SK-N-SH (cell line): ENCODE data around the gene TMX2. TPM values are rescaled to one million over a fixed set of nuclear protein-coding genes. Genes with fewer than 3 reads are reported as not detected.

Experiments used
- CTCF ChIA-PET: fragments of 300-600, 350-600 bp; formaldehyde crosslinking; extraction: SDS; loops from one replicate; lab custom pipeline; 2021; lab: Yijun Ruan, JAX
- POLR2A ChIA-PET: fragments of 350-600 bp; sonication (Branson Sonifier 250); formaldehyde crosslinking; extraction: SDS; loops from one replicate; lab custom pipeline; 2020; ENCODE audit warnings: antibody characterized with exemption, inconsistent platforms; lab: Yijun Ruan, JAX
- DNase-seq: peaks from one replicate; pipeline ENCODE4 v3.0.0; 2012
- H2AFZ ChIP-seq: fragments of 200-600 bp; sonication (generic); 2 replicates; pipeline ENCODE4 v1.8.1; 2016; ENCODE audit warnings: antibody characterized with exemption, mild to moderate bottlenecking, low read depth
- H3F3A ChIP-seq: fragments of 200-600 bp; sonication (generic); replicated peaks from 2 replicates; pipeline ENCODE3; 2016; ENCODE audit warnings: antibody characterized with exemption, mild to moderate bottlenecking; ENCODE audit not compliant: insufficient read depth
- H3K27ac ChIP-seq, 2 experiments: fragments of 200-500 bp in 1 of 2; fragments of 200-600 bp in 1 of 2; sonication (Bioruptor generic) in 1 of 2; sonication (generic), shearing (Covaris generic) in 1 of 2; 2 replicates each; pipeline versions ENCODE4 v1.5.1 to v1.6.1; 2014 to 2016; ENCODE audit warnings: low read depth in 2 of 2, inconsistent platforms in 1 of 2, low read length in 1 of 2, mild to moderate bottlenecking in 1 of 2, mixed read lengths in 1 of 2
- H3K27me3 ChIP-seq: fragments of 200-600 bp; sonication (generic), shearing (Covaris generic); 2 replicates; pipeline ENCODE4 v1.6.1; 2016; ENCODE audit warnings: mixed run types; ENCODE audit not compliant: insufficient read depth
- H3K36me3 ChIP-seq, 2 experiments: fragments of 200-500 bp in 1 of 2; fragments of 200-600 bp in 1 of 2; sonication (Bioruptor generic) in 1 of 2; sonication (generic) in 1 of 2; replicated peaks in 1 of 2; 2 replicates each; pipeline versions ENCODE3 to v1.5.1; 2014 to 2016; ENCODE audit warnings: low read length in 1 of 2, mild to moderate bottlenecking in 1 of 2; ENCODE audit not compliant: insufficient read depth in 2 of 2, control insufficient read depth in 1 of 2
- H3K4me1 ChIP-seq, 2 experiments: fragments of 200-500 bp in 1 of 2; fragments of 200-600 bp in 1 of 2; sonication (Bioruptor generic) in 1 of 2; sonication (generic), shearing (Covaris generic) in 1 of 2; 2 replicates each; pipeline versions ENCODE4 v1.5.1 to v1.6.1; 2014 to 2016; ENCODE audit warnings: low read depth in 1 of 2, low read length in 1 of 2, mixed run types in 1 of 2; ENCODE audit not compliant: insufficient read depth in 2 of 2, control insufficient read depth in 1 of 2
- H3K4me2 ChIP-seq: fragments of 200-600 bp; sonication (generic), shearing (Covaris generic); 2 replicates; pipeline ENCODE4 v1.6.1; 2017; ENCODE audit warnings: mixed run types
- H3K4me3 ChIP-seq, 2 experiments: fragments of 200-500 bp in 1 of 2; fragments of 200-600 bp in 1 of 2; sonication (Bioruptor generic) in 1 of 2; sonication (generic), shearing (Covaris generic) in 1 of 2; 2 replicates each; pipeline versions ENCODE4 v1.5.1 to v1.8.1; 2014 to 2016; ENCODE audit warnings: low read depth in 2 of 2, inconsistent platforms in 1 of 2, low read length in 1 of 2, mild to moderate bottlenecking in 1 of 2, mixed read lengths in 1 of 2, moderate library complexity in 1 of 2
- H3K79me2 ChIP-seq: fragments of 200-600 bp; sonication (generic); 2 replicates; pipeline ENCODE4 v1.8.1; 2017; ENCODE audit warnings: mild to moderate bottlenecking; ENCODE audit not compliant: insufficient read depth
- H3K9ac ChIP-seq: fragments of 200-600 bp; sonication (generic); 2 replicates; pipeline ENCODE4 v1.6.1; 2017; ENCODE audit warnings: mixed run types
- H3K9me2 ChIP-seq: fragments of 200-600 bp; sonication (generic); 2 replicates; pipeline ENCODE4 v1.6.1; 2017; ENCODE audit warnings: mixed run types
- H3K9me3 ChIP-seq: fragments of 200-600 bp; sonication (generic); 2 replicates; pipeline ENCODE4 v1.6.1; 2017; ENCODE audit warnings: mixed run types, mild to moderate bottlenecking, moderate library complexity
- H4K20me1 ChIP-seq: fragments of 200-600 bp; sonication (generic); 2 replicates; pipeline ENCODE4 v1.6.1; 2017; ENCODE audit warnings: mild to moderate bottlenecking, mixed run types; ENCODE audit not compliant: insufficient read depth
- FOSL2 ChIP-seq: IDR thresholded peaks from 2 replicates; pipeline ENCODE4 v1.4.0; 2012; ENCODE audit warnings: low read depth, mild to moderate bottlenecking, moderate library complexity, borderline replicate concordance
- GABPA ChIP-seq: IDR thresholded peaks from 2 replicates; pipeline ENCODE4 v1.4.0; 2012; ENCODE audit warnings: low read depth, mild to moderate bottlenecking
- MEF2A ChIP-seq: IDR thresholded peaks from 2 replicates; pipeline ENCODE4 v1.4.0; 2012; ENCODE audit warnings: low read depth, borderline replicate concordance
- MXI1 ChIP-seq: IDR thresholded peaks from 2 replicates; pipeline ENCODE4 v1.6.1; 2012; ENCODE audit warnings: mild to moderate bottlenecking, low read depth, low read length, improper control_type of control experiment
- NFIC ChIP-seq: IDR thresholded peaks from 2 replicates; pipeline ENCODE4 v1.4.0; 2012; ENCODE audit warnings: borderline replicate concordance
- RAD21 ChIP-seq: IDR thresholded peaks from 2 replicates; pipeline ENCODE4 v1.6.1; 2012; ENCODE audit warnings: mild to moderate bottlenecking, low read length
- SMC3 ChIP-seq: IDR thresholded peaks from 2 replicates; pipeline ENCODE4 v1.6.1; 2012; ENCODE audit warnings: low read depth, low read length, improper control_type of control experiment
- TAF1 ChIP-seq: IDR thresholded peaks from 2 replicates; pipeline ENCODE4 v1.6.1; 2012; ENCODE audit warnings: low read depth, mild to moderate bottlenecking, low read length, moderate library complexity, borderline replicate concordance
- WGBS: methylation state at CpG from one replicate; pipeline ENCODE4 v1.1.6; 2017; ENCODE audit warnings: low lambda C conversion rate; 5-methylcytosine and 5-hydroxymethylcytosine counted together
- polyA plus RNA-seq, 3 experiments: library from polyadenylated mRNA; depleted of rRNA; stranded (reverse); fragments of >200 nt; gene quantifications; 2 replicates each; pipeline ENCODE4 v1.2.3, GENCODE V29; 2012
- TF ChIP-seq, protein P1 (sequence below): IDR thresholded peaks from 2 replicates; pipeline ENCODE4 v1.6.1; 2012; ENCODE audit warnings: mild to moderate bottlenecking, low read depth, low read length, moderate library complexity
- TF ChIP-seq, protein P2 (sequence below): fragments of 200-600 bp; sonication (generic); IDR thresholded peaks from 2 replicates; pipeline ENCODE4 v1.6.1; 2017; ENCODE audit warnings: antibody characterized with exemption, mild to moderate bottlenecking, moderate library complexity
- TF ChIP-seq, protein P3 (sequence below): IDR thresholded peaks from 2 replicates; pipeline ENCODE4 v1.4.0; 2012; ENCODE audit warnings: low read depth, borderline replicate concordance

TMX2 gene
- polyA plus RNA-seq, 1 of the 3 experiments (the other 2 are of a cell fraction): 88.6 TPM

DNA sequence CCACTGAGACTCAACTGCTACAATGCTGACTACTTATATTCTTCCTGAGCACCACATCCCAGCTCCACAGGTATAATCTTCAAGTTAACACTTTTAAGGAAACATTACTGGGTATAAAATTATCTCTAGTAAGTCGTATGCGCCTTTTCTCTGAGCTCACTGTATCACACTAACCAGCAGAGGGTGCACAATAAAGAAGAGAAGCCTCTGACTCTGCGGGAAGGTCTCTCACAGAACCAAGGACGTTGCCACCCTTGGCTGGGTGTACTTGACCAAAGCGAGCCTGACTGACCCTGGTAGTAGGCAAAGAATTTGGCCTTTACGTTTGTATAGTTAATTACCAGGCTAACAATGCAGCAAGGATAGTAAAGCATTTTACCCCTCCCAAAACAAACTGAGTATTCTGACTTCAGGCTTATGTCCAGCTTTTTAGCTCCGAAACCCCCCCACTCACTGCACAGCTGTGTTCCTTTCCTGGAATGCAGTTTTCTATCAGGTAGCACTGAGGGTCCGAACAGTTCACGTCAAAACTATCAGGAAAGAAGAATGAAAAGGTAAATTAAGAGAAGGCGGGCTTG lies 39.4 kb downstream of the TMX2 start, which contains the start of gene BTBD18:
BTBD18 (minus strand) TSS at position 144 of the 578 bp plus-strand sequence. CDS start 631 bp downstream, outside the sequence.
- no peaks in the 10 kb centered on the region for H3K9me2 ChIP-seq
- TF ChIP-seq MEF2A (no peak), RAD21 (peak; percentile 60), SMC3 (peak; percentile 66), GABPA (no peak), TAF1 (no peak), MXI1 (no peak)
- TF ChIP-seq, protein P1, sequence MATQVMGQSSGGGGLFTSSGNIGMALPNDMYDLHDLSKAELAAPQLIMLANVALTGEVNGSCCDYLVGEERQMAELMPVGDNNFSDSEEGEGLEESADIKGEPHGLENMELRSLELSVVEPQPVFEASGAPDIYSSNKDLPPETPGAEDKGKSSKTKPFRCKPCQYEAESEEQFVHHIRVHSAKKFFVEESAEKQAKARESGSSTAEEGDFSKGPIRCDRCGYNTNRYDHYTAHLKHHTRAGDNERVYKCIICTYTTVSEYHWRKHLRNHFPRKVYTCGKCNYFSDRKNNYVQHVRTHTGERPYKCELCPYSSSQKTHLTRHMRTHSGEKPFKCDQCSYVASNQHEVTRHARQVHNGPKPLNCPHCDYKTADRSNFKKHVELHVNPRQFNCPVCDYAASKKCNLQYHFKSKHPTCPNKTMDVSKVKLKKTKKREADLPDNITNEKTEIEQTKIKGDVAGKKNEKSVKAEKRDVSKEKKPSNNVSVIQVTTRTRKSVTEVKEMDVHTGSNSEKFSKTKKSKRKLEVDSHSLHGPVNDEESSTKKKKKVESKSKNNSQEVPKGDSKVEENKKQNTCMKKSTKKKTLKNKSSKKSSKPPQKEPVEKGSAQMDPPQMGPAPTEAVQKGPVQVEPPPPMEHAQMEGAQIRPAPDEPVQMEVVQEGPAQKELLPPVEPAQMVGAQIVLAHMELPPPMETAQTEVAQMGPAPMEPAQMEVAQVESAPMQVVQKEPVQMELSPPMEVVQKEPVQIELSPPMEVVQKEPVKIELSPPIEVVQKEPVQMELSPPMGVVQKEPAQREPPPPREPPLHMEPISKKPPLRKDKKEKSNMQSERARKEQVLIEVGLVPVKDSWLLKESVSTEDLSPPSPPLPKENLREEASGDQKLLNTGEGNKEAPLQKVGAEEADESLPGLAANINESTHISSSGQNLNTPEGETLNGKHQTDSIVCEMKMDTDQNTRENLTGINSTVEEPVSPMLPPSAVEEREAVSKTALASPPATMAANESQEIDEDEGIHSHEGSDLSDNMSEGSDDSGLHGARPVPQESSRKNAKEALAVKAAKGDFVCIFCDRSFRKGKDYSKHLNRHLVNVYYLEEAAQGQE: no peak
- TF ChIP-seq, protein P2, sequence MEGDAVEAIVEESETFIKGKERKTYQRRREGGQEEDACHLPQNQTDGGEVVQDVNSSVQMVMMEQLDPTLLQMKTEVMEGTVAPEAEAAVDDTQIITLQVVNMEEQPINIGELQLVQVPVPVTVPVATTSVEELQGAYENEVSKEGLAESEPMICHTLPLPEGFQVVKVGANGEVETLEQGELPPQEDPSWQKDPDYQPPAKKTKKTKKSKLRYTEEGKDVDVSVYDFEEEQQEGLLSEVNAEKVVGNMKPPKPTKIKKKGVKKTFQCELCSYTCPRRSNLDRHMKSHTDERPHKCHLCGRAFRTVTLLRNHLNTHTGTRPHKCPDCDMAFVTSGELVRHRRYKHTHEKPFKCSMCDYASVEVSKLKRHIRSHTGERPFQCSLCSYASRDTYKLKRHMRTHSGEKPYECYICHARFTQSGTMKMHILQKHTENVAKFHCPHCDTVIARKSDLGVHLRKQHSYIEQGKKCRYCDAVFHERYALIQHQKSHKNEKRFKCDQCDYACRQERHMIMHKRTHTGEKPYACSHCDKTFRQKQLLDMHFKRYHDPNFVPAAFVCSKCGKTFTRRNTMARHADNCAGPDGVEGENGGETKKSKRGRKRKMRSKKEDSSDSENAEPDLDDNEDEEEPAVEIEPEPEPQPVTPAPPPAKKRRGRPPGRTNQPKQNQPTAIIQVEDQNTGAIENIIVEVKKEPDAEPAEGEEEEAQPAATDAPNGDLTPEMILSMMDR: peak; percentile 54
- ChIA-PET CTCF (interaction anchor here (0.5 to 13.2 kb wide), 14 partner anchors 9 to 762 kb away, joined by 3 to 142 read pairs (median 4); partner anchors contain the start of gene CTNND1), POLR2A (interaction anchor here (1.1 to 2.2 kb wide), 3 partner anchors 9 to 49 kb away, joined by 5 to 12 read pairs (median 6); partner anchors contain the start of genes CTNND1 and SELENOH)
- WGBS: 72% methylated on average over 10 of the region's 10 CpGs
- H3K4me2 ChIP-seq: no peak within 1 kb of the TSS
- peak; percentile 67 for DNase-seq
- no peaks in the 10 kb centered on the region for H3K27me3 ChIP-seq
- H3K4me3 ChIP-seq: no peak within 1 kb of the TSS; a peak in 1 of 4 replicates
- peaks cover 11% of the 10 kb centered on the region for H3F3A ChIP-seq
- H3K9me3 ChIP-seq: no peaks in the 10 kb centered on the region
- H3K27ac ChIP-seq: no peak within 1 kb of the TSS
- no peaks in the 10 kb centered on the region for H4K20me1 ChIP-seq
- H3K4me1 ChIP-seq: no peaks in the 10 kb centered on the region
- peaks cover 0 to 7% of the 10 kb centered on the region in 2 experiments for H3K36me3 ChIP-seq
- no peaks in the 10 kb centered on the region for H3K79me2 ChIP-seq
- no peak within 1 kb of the TSS for H2AFZ ChIP-seq
- no peak within 1 kb of the TSS for H3K9ac ChIP-seq

DNA sequence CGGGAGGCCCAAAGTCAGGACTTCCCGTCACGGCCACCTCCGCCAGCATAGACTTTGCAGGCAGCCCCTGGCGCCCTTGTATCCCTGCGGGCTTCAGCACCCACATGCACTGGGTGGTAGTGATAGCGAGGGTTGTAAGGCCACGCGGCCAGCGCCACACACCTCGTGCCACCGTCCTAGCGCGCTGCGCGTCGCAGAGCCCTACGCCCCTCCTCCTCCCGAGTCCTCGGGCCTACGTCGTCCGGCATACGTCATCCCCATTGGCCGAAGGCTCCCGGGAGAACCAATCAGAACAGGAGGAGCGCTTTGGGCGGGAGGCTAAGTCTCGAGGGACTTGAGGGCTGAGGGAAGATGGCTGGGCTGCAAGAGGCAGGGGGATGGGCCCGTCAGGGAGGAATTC lies 40.6 kb downstream of the TMX2 start:
- TF ChIP-seq, protein P2: no peak
- TF ChIP-seq NFIC (no peak), FOSL2 (no peak), SMC3 (no peak), RAD21 (no peak)
- TF ChIP-seq, protein P3, sequence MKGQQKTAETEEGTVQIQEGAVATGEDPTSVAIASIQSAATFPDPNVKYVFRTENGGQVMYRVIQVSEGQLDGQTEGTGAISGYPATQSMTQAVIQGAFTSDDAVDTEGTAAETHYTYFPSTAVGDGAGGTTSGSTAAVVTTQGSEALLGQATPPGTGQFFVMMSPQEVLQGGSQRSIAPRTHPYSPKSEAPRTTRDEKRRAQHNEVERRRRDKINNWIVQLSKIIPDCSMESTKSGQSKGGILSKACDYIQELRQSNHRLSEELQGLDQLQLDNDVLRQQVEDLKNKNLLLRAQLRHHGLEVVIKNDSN: no peak
- H3K27ac ChIP-seq: no peak overlapping the region
- no peak for DNase-seq
- ChIA-PET CTCF (interaction anchor here (1.2 to 13.2 kb wide), 2 partner anchors 9 to 49 kb away, joined by 4 to 142 read pairs; partner anchors contain the start of gene CTNND1), POLR2A (interaction anchor here (2.2 kb wide), 1 partner anchor 48 kb away, joined by 12 read pairs; no protein-coding TSS in a partner anchor)
- H3K9me3 ChIP-seq: no peaks in the 10 kb centered on the region
- no peaks in the 10 kb centered on the region for H3K36me3 ChIP-seq
- no peak overlapping the region for H3K4me3 ChIP-seq
- no peak overlapping the region for H3K4me2 ChIP-seq
- no peaks in the 10 kb centered on the region for H4K20me1 ChIP-seq
- no peaks in the 10 kb centered on the region for H3K79me2 ChIP-seq
- H2AFZ ChIP-seq: no peak overlapping the region
- H3K9ac ChIP-seq: no peak overlapping the region
- 96% methylated on average over 23 of the region's 30 CpGs for WGBS
- no peaks in the 10 kb centered on the region for H3K9me2 ChIP-seq
- peaks cover 11% of the 10 kb centered on the region for H3F3A ChIP-seq
- no peaks in the 10 kb centered on the region for H3K27me3 ChIP-seq
- no peaks in the 10 kb centered on the region for H3K4me1 ChIP-seq
